T1000 (cell line): ENCODE results near the gene CCNT2.
A peak's percentile ranks its signal among the peaks of the same experiment; 100 is the strongest.
"Not testable (repeated sequence)": the region's sequence is repeated elsewhere in the genome, so short reads cannot be mapped to it uniquely, and the experiment has no call there.

ENCODE experiments used
- DNase-seq: peaks from one replicate; lab custom pipeline; 2025; ENCODE audit warnings: mixed read lengths; lab: John Stamatoyannopoulos, UW

CCNT2 gene

GRCh38 chr2:134975281-134976009, 56.8 kb downstream of the CCNT2 start:
- DNase-seq: no peak

DNA sequence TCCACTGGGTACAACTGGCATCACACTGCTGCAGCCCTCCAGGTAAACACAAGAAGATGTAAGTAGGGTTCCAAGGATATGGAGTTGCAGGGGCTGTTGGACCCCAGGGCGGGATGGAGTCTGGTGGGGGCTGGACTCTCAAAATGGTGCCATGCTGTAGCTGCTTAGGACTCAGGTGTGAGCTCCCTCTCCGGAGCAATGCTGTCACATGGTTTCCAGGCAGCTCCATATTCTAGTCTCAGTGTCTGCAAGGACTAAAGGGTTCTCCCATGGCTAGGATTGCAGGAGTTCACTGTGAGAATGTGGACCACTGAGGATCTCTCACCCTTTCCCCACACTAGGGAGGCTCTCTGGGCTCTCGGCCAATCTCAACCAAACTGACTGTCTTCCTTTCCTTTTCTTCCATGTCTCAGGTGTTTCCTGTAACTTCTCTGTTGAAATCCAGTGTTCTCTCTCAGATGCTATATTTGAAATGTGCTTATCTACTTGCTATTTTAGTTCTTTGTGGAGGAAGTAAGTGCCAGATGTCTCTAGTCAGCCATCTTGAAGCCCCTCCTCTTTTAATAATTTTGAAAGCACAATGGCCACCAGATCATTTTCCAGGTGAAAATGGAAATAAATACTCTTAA, 57.6 kb downstream of the CCNT2 start:
- DNase-seq: no peak

GRCh38 chr2:134977104-134977503, 58.5 kb downstream of the CCNT2 start:
- DNase-seq: not testable (repeated sequence)

GRCh38 chr2:134979221-134979620, 60.6 kb downstream of the CCNT2 start:
- DNase-seq: no peak

GRCh38 chr2:134980639-134981038, 62.0 kb downstream of the CCNT2 start:
- DNase-seq: no peak

GRCh38 chr2:134982603-134983002, 64.0 kb downstream of the CCNT2 start:
- DNase-seq: no peak

GRCh38 chr2:134985061-134985460, 66.4 kb downstream of the CCNT2 start:
- DNase-seq: no peak

DNA sequence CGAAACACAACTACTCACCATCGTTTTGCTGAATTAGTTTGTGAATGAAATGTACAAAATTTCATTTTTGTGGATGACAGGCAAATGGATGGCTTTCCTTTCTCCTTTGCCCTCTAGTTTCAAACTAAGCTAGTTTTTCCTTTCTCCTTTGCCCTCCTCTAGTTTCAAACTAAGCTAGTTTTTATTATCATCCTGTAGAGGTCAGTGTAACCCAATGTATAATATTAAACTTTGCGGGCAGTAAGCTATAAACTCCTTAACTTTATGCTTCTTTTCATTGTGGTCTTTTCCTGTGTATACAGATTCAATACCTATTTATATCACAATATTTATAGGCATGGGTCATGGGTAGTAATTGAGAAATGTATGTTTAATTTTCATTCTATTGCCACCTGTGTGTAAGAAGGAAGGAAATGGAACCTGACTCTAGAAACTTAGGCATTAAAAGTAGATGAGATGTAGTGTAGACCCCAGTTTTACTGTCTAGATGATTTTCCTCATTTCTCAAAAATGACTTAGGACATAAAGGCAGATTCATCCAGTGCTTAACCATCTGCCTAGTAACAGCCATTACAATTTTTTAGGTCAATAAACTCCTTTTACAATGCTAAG, 70.5 kb downstream of the CCNT2 start:
- no peak for DNase-seq

- DNase-seq: no peak
These were observed 80.9 kb downstream of the CCNT2 start for GRCh38 chr2:134999521-134999920.

GRCh38 chr2:135002836-135003235, 84.2 kb downstream of the CCNT2 start:
- no peak for DNase-seq

DNA sequence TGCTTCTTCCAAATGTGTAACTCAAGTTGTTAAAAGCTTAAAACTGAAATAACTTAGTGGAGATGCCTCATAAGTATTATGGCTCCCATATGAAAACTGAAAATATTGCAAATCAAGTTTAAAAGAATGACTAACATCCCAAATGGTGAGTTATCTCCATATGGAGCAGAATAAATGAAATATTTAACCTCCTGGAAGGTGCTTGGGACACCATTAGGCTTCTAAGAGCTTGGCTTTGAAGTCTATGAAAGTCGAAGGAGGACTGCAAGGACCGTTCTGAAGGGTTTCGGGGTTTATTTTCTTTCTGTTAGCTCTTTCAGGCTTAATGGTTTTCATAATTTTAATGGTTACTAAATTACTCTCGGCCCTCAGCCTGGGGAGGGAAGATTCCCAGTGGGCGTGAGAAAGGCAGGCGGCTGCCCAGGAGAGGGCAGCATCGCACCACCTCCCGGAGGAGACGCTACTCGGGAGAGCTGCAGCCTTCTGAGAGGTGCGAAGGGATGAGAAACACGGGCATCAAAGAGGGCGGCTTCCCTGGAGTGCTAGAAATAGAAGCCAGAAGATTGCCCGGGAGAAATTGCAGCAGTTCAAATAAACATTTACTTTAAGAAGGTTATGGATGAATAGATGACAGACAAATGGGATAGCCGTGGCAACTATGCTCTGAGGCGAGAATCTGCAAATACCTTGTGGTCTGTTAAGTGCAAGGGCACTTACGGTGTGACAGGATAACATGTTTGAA, 85.6 kb downstream of the CCNT2 start:
- peak; percentile 2 for DNase-seq

DNA sequence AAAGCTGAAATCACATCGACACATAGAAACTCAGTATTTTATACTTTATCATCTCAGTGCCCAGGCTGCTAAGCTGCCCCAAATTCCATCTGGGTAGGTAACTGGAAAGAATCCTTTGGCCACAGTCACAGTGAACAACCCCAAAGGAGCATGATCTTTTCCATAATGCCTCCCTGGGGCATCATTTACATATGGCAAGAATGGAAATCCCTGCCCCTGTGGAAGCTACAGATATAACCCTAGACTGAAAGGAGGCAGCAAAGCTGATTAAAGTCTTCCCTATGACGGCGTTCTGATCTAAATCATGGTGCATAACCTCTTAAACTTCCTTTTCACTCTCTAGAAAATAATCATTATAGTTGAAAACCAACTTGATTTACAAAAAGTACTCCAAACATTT, 87.1 kb downstream of the CCNT2 start:
- no peak for DNase-seq
